ENCODE data around the gene ST3GAL4. TPM values are rescaled to one million over a fixed set of nuclear protein-coding genes. Genes with fewer than 3 reads are reported as not detected.
A peak's percentile ranks its signal among the peaks of the same experiment; 100 is the strongest.

ST3GAL4 gene
- total and polyA plus RNA-seq, 2 donors (not counting 1 experiment from before 2014, with no cell fraction given), result 1.1 to 1.9 TPM

GRCh38 chr11:126419801-126420697 is 64.6 kb downstream of the ST3GAL4 start:
- ATAC-seq (ENCODE audit: low read depth) (peak; percentile 19), DNase-seq (peak; percentile 38)
- Histone ChIP-seq H3K27ac (ENCODE audit: low read length in 2 of 2) (no peak overlapping the region), H3K9ac (ENCODE audit: low read length) (no peak overlapping the region), H2AFZ (ENCODE audit: insufficient read depth, low read depth, low read length, poor library complexity, severe bottlenecking) (no peak overlapping the region), H3K4me2 (replicated peaks; ENCODE audit: low read depth, low read length, poor library complexity, severe bottlenecking) (peak overlapping the region; percentile 53), H3K4me3 (ENCODE audit: control extremely low read depth in 1 of 5, extremely low read depth in 1 of 5, insufficient read depth in 1 of 5, low read depth in 2 of 5, low read length in 4 of 5) (no peak overlapping the region), H3K27me3 (replicated peaks in 1 of 4; ENCODE audit: control extremely low read depth in 1 of 4, control insufficient read depth in 3 of 4, insufficient read depth in 4 of 4, low read length in 3 of 4) (peaks cover 0 to 15% (median 0%) of the 10 kb centered on the region in 4 experiments), H4K20me1 (ENCODE audit: control insufficient read depth, insufficient read depth, low read length, poor library complexity, severe bottlenecking) (no peaks in the 10 kb centered on the region), H3K4me1 (ENCODE audit: control insufficient read depth in 2 of 2, insufficient read depth in 2 of 2, low read length in 2 of 2) (peaks cover 22 to 25% of the 10 kb centered on the region in 2 donors), H3K79me2 (ENCODE audit: control insufficient read depth, insufficient read depth, low read length) (no peaks in the 10 kb centered on the region), H3K9me3 (ENCODE audit: control extremely low read depth in 1 of 3, control insufficient read depth in 2 of 3, insufficient read depth in 1 of 3, low read length in 2 of 3) (peaks cover 0 to 2% (median 0%) of the 10 kb centered on the region in 3 donors), H3K36me3 (replicated peaks in 1 of 2; ENCODE audit: control extremely low read depth in 1 of 2, control insufficient read depth in 1 of 2, extremely low read depth in 1 of 2, insufficient read depth in 2 of 2, low read length in 1 of 2) (no peaks in the 10 kb centered on the region)
- TF ChIP-seq EZH2 (IDR thresholded peaks at IDR 0.05; ENCODE audit: borderline replicate concordance, insufficient read depth, low read depth, low read length, poor library complexity, severe bottlenecking), result no peak
- TF ChIP-seq CTCF (IDR thresholded peaks at IDR 0.05), result no peak
- POLR2A ChIA-PET, result interaction anchor here (0.7 kb wide), 1 partner anchor 163 kb away, joined by 4 read pairs; no protein-coding TSS in a partner anchor
- WGBS (ENCODE audit: insufficient coverage), result 44% methylated on average over 10 of the region's 11 CpGs
- Mint-ChIP-seq H3K4me3 (peak overlapping the region; percentile 24), H3K4me1 (peaks cover 25% of the 10 kb centered on the region), H3K27ac (no peak overlapping the region), H3K27me3 (peaks cover 6% of the 10 kb centered on the region), H3K9me3 (ENCODE audit: insufficient read depth) (no peaks in the 10 kb centered on the region)
- CTCF ChIA-PET, result interaction anchor here (0.6 to 1.2 kb wide), 5 partner anchors 21 to 969 kb away, joined by 3 to 6 read pairs (median 3); no protein-coding TSS in a partner anchor
- intact Hi-C loops (cut with micrococcal nuclease), result no loop called here
